Lower lobe of right lung (tissue), 2 donors: ENCODE measurements around the gene TMEM245. TPM values are rescaled to one million over a fixed set of nuclear protein-coding genes. Genes with fewer than 3 reads are reported as not detected.

Experiments
- ATAC-seq, 2 donors: fragments of 200-7000 bp; cut with Tn5 transposase; one replicate each; pipeline ENCODE4 v1.9.1; 2020 to 2022; ENCODE audit warnings: mild to moderate bottlenecking in 2 of 2, moderate library complexity in 2 of 2
- DNase-seq: peaks from one replicate; pipeline ENCODE4 v3.0.0-alpha.2; 2020
- H3K27ac ChIP-seq: fragments of 200-600 bp; one replicate; pipeline ENCODE4 v1.8.0; 2022
- H3K27me3 ChIP-seq: fragments of 200-600 bp; one replicate; pipeline ENCODE4 v1.8.0; 2022; ENCODE audit warnings: low read depth
- H3K36me3 ChIP-seq: fragments of 200-600 bp; one replicate; pipeline ENCODE4 v1.8.0; 2022; ENCODE audit warnings: mild to moderate bottlenecking
- H3K4me1 ChIP-seq: fragments of 200-600 bp; one replicate; pipeline ENCODE4 v1.8.0; 2022
- H3K4me3 ChIP-seq: fragments of 200-600 bp; one replicate; pipeline ENCODE4 v1.8.0; 2022; ENCODE audit warnings: mild to moderate bottlenecking
- H3K9me3 ChIP-seq: fragments of 200-600 bp; one replicate; pipeline ENCODE4 v1.8.0; 2022
- CTCF ChIP-seq: fragments of 200-600 bp; IDR thresholded peaks from one replicate; pipeline ENCODE4 v1.8.0; 2022; ENCODE audit warnings: antibody characterized with exemption, mild to moderate bottlenecking
- intact Hi-C: fragments of 100-400 bp; cut with DNase I; formaldehyde crosslinking; loops from one replicate; pipeline ENCODE4 v1.11.0; 2022
- total RNA-seq: library from RNA; stranded (reverse); fragmentation: NEBNext Ultra II Directional; extraction: Animal tissue kit (Norgen Biotek cat#: 25700); gene quantifications from one replicate; pipeline ENCODE4 v1.2.1, GENCODE V29; 2021
- donor health status: DM: no; HTN: yes; CAD: no; lungs with severe emphysema.

The TMEM245 gene
- total RNA-seq, 1 donor from 2014 or later, result 85.7 TPM

DNA sequence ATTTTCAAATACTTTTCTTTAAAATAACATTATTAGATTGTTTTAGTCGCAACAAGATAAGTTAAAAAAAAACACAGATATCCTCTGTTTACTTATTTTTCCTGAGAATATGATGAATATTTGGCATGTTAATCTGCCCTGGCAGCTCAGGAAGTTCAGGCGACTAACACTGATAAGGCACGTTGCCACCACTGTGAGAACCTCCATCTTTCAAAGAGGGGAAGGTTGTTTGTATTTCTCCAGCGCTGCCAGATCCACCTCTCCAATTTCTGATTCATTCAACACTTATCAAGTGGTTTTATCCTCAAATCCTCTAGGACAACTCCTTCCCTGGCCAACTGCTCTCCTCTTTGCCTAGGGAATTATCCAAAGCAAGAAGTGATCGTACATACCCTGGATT is 128.3 kb downstream of the TMEM245 start:
- ATAC-seq (no peak), DNase-seq (no peak)
- Histone ChIP-seq H3K36me3 (no peaks in the 10 kb centered on the region), H3K4me1 (peaks cover 28% of the 10 kb centered on the region), H3K9me3 (no peaks in the 10 kb centered on the region), H3K27me3 (no peaks in the 10 kb centered on the region), H3K27ac (no peak overlapping the region), H3K4me3 (no peak overlapping the region)
- no peak for TF ChIP-seq CTCF
- intact Hi-C loops, result no loop called here

DNA sequence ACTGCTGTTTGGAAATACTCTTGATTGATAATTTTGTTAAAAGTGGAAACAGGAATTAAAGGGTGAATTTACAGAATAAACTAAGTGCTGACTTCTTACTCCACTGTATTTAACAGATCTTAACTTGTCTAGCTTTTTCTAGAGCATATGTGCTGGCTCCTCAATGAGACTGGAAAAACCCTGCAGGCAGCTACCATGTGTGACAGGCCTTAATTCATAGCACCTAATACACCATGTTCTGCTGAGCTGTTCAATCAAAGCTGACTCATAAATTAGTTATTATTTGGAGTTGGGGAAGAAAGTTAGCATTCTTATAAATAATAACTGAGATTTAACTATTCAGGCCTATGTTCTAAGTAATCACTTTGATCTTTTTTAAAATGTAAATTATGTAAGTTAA is 135.9 kb downstream of the TMEM245 start:
- Histone ChIP-seq H3K4me1 (no peaks in the 10 kb centered on the region), H3K4me3 (no peak overlapping the region), H3K27ac (no peak overlapping the region), H3K27me3 (no peaks in the 10 kb centered on the region), H3K9me3 (no peaks in the 10 kb centered on the region), H3K36me3 (peaks cover 15% of the 10 kb centered on the region)
- ATAC-seq (no peak), DNase-seq (no peak)
- intact Hi-C loops, result no loop called here
- TF ChIP-seq CTCF, result no peak

DNA sequence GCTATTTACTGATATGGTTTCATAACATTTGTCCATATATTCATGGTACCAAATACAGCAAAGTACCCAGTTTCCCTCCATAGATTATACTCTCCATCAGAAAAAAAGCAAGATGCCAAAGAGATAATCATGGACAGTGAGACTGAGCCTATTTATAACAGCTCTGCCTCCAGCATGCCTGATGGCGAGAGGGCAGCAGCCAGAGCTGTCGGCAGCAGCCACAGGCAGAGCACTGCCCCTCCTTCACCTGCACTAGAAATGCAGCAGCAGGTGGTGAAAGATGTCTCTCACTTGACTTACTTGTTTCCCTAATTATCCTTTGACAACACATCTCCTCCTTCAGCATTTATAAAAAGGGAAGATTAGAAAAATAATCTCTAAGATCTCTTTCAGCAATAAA is 138.9 kb downstream of the TMEM245 start:
- TF ChIP-seq CTCF, result no peak
- no peak for DNase-seq

DNA sequence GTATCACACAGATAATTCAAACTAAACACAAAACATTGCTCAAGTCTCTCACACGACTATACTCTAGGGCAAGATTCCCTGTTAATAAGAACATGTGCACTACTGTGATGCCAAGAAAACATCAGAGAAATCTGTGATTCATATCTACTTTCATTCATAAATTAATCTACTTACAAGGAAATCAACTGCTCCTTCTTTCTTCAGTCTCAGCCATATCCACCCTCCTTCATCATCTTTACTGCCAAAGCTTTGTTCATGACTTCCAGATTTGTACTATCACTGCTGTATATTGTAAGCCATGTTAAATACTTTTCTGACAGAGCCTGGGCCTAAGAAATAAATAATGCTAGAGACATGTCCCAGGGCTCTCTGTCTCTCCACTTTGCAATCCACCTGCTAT is 141.5 kb downstream of the TMEM245 start:
- intact Hi-C loops, result no loop called here
- Histone ChIP-seq H3K4me1 (no peaks in the 10 kb centered on the region), H3K27me3 (no peaks in the 10 kb centered on the region), H3K4me3 (no peak overlapping the region), H3K9me3 (no peaks in the 10 kb centered on the region), H3K36me3 (peaks cover 20% of the 10 kb centered on the region), H3K27ac (no peak overlapping the region)
- DNase-seq (no peak), ATAC-seq (no peak)
- no peak for TF ChIP-seq CTCF

More for the DNA sequence above, 138.9 kb downstream of the TMEM245 start:
- Histone ChIP-seq H3K27ac (no peak overlapping the region), H3K4me1 (no peaks in the 10 kb centered on the region), H3K4me3 (no peak overlapping the region), H3K36me3 (peaks cover 21% of the 10 kb centered on the region), H3K27me3 (no peaks in the 10 kb centered on the region), H3K9me3 (no peaks in the 10 kb centered on the region)
- ATAC-seq, result no peak
- intact Hi-C loops, result no loop called here

DNA sequence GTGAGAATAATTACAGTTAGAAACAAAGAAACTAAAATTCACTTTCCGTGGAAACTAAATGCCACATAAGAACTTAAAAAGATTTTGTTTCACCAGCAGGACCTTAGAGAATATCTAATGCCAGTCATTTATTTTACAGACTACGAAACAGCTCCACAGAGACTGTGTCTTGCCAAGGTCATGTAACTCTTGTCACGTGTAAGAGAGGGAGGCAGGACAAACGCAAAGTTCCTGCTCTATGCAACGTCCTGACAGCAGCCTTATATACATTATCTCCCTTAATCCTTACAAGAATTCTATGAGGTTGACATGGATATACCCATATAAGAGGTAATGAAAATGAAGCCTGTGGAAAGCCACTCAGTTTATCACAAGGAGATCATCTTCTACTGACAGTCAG is 145.9 kb downstream of the TMEM245 start:
- Histone ChIP-seq H3K27ac (no peak overlapping the region), H3K4me3 (no peak overlapping the region), H3K4me1 (no peaks in the 10 kb centered on the region), H3K9me3 (no peaks in the 10 kb centered on the region), H3K36me3 (peaks cover 6% of the 10 kb centered on the region), H3K27me3 (no peaks in the 10 kb centered on the region)
- DNase-seq, result no peak
- intact Hi-C loops, result no loop called here
- ATAC-seq, result no peak
- no peak for TF ChIP-seq CTCF

DNA sequence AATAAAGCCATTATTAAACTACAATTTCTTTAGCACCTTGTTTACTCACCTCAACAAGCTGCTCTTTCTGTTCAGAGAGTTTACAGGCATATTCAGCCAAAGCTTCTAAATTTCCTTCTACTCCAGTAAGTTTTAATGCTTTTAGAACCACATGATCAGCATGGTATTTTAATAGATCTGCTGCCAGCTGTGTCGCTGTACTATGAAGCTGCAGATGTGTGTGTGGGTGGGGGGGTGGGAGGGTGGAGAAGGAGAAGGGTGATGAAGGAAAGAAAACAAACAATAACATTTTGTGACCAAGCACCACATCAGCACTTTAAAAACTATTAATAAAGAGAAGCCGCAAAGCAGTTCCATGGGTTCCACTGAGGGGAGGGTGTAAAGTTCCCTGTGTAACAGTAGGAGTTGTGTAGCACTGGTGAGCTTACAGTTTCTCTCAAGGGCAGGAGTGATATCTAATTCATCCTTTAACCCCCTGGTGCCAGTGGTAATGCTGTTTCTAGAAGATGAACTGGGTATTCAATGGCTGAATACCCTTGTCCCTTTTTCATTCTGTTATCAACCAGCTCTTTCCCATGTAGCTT is 147.0 kb downstream of the TMEM245 start:
- no peak for ATAC-seq
- no peak for TF ChIP-seq CTCF
- Histone ChIP-seq H3K4me1 (no peaks in the 10 kb centered on the region), H3K27ac (no peak overlapping the region), H3K36me3 (no peaks in the 10 kb centered on the region), H3K9me3 (no peaks in the 10 kb centered on the region), H3K27me3 (no peaks in the 10 kb centered on the region), H3K4me3 (no peak overlapping the region)
- intact Hi-C loops, result no loop called here
- no peak for DNase-seq
